Activated T-cell treated with anti-CD3 and anti-CD28 coated beads for 48 hours (primary cell): ENCODE results near the gene RPIA.
A peak's percentile ranks its signal among the peaks of the same experiment; 100 is the strongest.
"Not testable (repeated sequence)": the region's sequence is repeated elsewhere in the genome, so short reads cannot be mapped to it uniquely, and the experiment has no call there.

Experiments used
- DNase-seq: peaks from one replicate; pipeline ENCODE4 v3.0.0-alpha.2; 2020; ENCODE audit warnings: low read depth

Gene RPIA

GRCh38 chr2:88691339-88692183, at the start of gene RPIA:
Gene RPIA, plus strand, starts transcription at chr2:88691673. Its CDS starts 26 bp downstream, at chr2:88691699.
- DNase-seq = peak; percentile 98

GRCh38 chr2:88642278-88642677, 49.2 kb upstream of the RPIA start:
- no peak for DNase-seq

DNA sequence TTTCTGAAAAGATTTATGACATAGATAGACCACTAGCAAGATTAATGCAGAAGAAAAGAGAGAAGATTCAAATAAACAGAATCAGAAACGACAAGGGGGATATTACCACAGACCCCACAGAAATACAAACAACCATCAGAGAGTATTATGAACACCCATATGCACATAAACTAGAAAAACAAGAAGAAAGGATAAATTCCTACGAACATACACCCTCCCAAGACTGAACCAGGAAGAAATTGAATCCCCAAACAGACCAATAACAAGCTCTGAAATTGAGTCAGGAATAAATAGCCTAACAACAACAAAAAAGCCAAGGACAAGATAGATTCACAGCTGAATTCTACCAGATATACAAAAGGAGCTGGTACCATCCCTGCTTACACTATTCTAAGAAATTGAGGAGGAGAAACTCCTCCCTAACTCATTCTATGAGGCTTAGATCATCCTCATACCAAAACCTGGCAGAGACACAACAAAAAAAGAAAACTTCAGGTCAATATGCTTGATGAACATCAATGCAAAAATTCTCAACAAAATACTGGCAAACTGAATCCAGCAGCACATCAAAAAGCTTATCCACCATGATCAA, 46.1 kb upstream of the RPIA start:
- not testable (repeated sequence) for DNase-seq

DNA sequence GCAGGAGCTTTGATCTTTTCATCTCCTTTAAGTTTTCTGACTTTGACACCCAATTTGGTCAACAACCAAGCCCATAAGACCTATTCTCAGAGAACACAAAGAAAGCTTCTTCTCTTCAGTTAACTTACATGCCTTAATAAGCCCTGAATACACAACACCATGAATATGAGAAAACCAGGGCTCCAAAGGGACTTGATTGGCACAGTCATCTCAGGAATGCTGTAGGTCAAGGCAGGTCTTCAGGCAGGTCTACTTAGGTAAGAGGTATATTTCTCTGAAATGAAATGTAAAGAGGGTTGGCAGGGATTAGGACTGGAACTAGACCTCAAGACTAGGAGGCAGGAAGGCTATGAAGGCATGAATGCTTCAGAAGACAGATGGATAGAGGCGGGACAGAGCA, 39.8 kb upstream of the RPIA start:
- no peak for DNase-seq

DNA sequence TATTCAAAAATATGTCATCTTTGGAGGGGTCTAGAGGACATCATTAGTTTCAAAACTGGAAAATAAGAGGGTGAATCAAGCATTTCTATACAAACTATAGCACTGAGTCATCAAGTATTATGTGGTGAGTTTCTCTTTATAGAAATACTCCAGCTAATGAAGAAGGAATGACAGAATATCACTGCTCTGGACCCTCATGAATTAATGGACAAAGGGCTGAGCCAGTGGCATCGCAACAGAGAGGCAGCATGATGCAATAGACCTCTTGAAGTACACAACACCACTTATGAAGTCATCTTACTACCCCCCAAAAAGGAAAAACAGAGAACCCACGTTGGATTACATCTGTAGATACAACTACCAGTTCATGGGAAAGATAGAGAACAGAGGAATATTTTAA, 36.8 kb upstream of the RPIA start:
- DNase-seq = no peak

- DNase-seq = no peak
These were observed 34.8 kb upstream of the RPIA start for GRCh38 chr2:88656690-88657089.

- no peak for DNase-seq
These were observed 34.3 kb upstream of the RPIA start for GRCh38 chr2:88657131-88657530.

GRCh38 chr2:88658326-88658725, 33.1 kb upstream of the RPIA start:
- no peak for DNase-seq

GRCh38 chr2:88658881-88659537, 32.5 kb upstream of the RPIA start:
- no peak for DNase-seq

DNA sequence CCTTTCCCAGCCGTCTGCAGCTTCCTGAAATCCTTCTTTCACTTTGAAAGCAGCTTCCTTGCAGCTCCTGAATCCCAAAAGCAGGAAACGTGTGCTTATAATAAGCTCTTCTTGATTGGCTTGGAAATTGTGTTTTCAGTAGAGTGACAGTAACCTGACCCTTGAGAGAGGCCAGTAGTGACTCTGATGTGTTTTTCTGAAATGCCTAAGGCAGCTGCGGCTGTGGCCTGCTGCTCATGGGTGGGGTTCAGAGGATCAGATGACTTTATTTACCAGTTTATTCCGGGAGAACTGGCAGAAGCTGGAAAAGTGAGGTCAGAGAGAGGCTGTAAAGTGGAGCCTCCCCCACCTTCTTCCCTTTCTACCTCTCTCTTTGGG, 31.9 kb upstream of the RPIA start:
- DNase-seq = no peak

- no peak for DNase-seq
These were observed 30.9 kb upstream of the RPIA start for GRCh38 chr2:88660622-88661021.

GRCh38 chr2:88666576-88666975, 24.9 kb upstream of the RPIA start:
- DNase-seq = no peak

DNA sequence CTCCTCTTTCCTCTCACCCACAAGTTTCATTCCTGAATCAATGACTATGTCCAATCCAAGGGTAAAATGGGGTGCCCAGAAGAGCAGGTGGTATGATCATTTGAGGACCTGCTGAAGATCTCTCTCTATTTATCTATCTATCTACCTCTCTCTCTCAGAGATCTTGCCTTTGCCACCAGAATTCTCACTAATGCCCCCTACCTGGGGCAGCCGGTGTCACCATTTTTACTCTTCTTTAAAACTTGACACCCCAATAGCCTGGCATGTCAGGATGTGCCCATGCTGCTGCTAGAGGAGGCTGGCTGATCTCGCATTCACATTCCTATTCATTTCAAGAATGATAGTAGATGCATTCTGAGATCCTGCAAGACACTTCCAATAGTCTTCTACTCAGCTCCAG, 24.3 kb upstream of the RPIA start:
- DNase-seq = no peak

- no peak for DNase-seq
These were observed 22.6 kb upstream of the RPIA start for GRCh38 chr2:88668862-88669261.

- no peak for DNase-seq
These were observed 21.8 kb upstream of the RPIA start for GRCh38 chr2:88669482-88670214.

GRCh38 chr2:88671786-88672427, 19.6 kb upstream of the RPIA start:
- no peak for DNase-seq

DNA sequence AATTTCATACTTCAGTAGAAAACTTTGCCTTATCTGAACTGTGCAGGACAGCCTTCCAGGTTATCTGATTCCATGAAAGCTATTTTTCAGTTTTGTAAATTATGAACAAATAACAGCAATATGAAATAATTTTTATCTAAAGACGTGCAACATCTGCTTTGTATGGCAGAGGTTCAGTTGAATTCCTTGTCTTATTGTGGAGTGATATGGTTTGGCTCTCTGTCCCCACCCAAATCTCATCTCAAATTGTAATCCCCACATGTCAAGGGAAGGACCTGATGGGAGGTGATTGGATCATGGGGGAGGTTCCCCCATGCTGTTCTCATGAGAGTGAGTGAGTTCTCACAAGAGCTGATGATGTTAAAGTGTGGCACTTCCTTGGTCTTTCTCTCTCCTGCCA, 18.1 kb upstream of the RPIA start:
- DNase-seq = no peak

DNA sequence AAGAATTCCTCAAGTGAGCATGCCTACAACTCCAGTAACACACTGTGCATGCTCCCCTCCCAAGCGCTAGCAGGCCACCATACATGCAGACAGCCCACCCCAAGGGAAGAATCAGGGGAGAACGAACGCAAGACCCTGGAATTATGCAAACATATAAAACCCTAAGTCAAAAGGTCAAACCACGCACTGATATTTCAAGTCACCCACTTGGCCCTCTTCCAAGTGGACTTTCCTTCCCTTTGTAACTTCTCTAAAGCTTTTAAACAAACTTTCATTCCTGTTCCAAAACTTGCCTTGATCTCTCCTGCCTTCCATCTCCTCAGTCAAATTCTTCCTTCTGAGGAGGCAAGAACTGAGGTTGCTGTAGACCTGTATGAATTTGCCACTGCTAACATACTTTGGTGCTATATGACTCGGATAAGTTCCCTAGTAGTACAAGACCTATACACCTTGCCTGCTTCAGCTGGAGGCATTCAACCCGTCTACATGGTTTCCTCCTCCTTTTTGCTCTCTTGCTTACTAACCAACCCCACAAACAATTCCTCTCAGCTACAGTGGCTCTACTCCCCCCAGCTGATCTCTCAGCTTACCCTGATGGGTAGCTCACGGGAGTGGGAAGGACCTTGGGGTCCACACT, 11.1 kb upstream of the RPIA start:
- DNase-seq = no peak

- no peak for DNase-seq
These were observed 10.6 kb upstream of the RPIA start for GRCh38 chr2:88680916-88681315.

DNA sequence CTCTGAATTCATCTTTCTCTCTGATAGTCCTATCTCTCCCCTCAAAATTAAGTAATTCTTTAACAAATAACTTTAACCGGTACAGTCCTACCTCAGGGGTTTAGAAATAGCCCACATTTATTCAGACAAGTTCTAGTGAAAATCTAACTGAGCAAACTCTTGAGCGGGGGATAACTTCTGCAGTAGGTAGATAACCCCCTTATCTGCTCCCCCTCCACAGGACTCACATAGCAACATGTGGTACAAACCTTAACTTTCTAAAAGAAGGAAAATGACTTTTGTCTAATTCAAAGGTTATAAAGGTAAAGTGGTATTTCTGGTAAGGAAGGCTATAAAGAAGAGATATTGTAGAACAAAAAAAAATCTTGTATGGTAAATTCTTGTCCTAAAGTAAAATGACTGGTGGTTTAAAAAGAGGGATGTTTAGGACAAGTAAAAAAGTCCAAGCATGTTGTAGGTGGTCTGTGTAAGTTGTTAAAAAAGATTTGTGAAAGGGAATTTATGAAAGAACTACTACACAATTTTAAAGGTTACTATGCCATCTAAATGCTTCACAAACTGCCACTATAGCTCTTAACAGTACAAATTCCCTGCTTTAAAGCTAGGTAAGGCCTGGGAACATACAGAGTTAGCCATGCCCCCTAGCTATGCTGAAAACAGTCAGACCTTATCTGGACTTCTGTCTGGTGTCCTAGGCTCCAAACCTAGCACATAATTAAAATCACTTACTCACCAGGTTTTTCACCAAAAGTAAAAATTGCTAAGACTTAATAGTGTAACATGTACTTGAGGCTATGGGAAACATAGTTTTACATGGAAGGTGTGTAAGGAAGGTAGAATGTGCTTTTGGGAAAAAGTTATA, 8.1 kb upstream of the RPIA start:
- no peak for DNase-seq

- no peak for DNase-seq
These were observed 7.0 kb upstream of the RPIA start for GRCh38 chr2:88684519-88684918.
